ENCODE data around the gene SMIM7.
"Not testable (repeated sequence)": the region's sequence is repeated elsewhere in the genome, so short reads cannot be mapped to it uniquely, and the experiment has no call there.

The SMIM7 gene

DNA sequence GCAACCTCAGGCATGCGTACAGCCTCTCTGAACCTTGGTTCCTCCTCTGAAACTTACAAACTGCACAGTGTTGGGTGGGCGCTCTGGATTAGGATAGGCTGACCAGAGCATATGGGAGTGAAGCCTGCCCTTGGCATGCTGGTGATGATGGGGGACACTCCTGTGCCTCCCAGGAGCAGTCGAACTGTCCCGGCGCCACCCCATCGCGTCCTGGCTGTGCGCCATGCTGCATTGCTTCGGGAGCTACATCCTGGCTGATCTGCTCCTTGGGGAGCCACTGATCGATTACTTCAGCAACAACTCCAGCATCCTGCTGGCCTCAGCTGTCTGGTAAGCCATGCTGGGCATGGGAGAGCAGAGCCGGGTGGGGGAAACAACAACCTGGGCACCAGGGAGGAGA, 19.9 kb upstream of the SMIM7 start:
- TF ChIP-seq, protein P1, sequence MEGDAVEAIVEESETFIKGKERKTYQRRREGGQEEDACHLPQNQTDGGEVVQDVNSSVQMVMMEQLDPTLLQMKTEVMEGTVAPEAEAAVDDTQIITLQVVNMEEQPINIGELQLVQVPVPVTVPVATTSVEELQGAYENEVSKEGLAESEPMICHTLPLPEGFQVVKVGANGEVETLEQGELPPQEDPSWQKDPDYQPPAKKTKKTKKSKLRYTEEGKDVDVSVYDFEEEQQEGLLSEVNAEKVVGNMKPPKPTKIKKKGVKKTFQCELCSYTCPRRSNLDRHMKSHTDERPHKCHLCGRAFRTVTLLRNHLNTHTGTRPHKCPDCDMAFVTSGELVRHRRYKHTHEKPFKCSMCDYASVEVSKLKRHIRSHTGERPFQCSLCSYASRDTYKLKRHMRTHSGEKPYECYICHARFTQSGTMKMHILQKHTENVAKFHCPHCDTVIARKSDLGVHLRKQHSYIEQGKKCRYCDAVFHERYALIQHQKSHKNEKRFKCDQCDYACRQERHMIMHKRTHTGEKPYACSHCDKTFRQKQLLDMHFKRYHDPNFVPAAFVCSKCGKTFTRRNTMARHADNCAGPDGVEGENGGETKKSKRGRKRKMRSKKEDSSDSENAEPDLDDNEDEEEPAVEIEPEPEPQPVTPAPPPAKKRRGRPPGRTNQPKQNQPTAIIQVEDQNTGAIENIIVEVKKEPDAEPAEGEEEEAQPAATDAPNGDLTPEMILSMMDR (IDR thresholded peaks at IDR 0.05; ENCODE audit: extremely low read depth, missing control alignments), result no peak
- DNase-seq (ENCODE audit: low spot score), result no peak

DNA sequence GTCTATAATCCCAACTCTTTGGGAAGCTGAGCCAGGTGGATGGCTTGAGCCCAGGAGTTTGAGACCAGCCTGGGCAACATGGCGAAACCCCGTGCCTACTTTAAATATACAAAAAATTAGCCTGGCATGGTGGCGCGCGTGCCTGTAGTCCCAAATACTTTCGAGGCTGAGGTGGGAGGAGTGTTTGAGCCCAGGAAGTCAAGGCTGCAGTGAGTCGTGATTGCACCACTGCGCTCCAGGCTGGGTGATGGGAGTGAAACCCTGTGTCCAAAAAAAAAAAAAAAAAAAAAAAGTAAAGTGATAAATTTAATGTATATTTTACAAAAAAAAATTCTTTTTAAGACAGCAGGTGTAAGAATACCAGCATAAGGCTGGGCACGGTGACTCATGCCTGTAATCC, 18.6 kb upstream of the SMIM7 start:
- DNase-seq (ENCODE audit: low spot score), result no peak
- TF ChIP-seq, protein P1 (IDR thresholded peaks at IDR 0.05; ENCODE audit: extremely low read depth, missing control alignments), result no peak

DNA sequence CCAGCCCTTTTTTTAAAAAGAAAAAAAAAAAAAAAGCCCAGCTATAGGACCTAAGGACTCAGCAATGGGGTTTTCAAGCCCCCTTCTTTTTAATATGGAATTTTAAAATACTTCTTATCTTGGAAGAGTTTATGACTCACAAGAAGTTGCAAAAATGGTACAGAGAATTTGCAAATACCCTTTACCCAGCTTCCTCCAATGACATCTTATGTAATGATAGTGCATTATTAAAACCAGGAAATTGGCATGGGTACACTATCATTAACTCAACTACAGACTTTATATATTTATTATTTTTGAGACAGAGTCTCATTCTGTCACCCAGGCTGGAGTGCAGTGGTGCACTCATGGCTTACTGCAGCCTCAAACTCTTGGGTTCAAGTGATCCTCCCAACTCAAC, 17.1 kb upstream of the SMIM7 start:
- TF ChIP-seq, protein P1 (IDR thresholded peaks at IDR 0.05; ENCODE audit: extremely low read depth, missing control alignments), result no peak
- no peak for DNase-seq (ENCODE audit: low spot score)

DNA sequence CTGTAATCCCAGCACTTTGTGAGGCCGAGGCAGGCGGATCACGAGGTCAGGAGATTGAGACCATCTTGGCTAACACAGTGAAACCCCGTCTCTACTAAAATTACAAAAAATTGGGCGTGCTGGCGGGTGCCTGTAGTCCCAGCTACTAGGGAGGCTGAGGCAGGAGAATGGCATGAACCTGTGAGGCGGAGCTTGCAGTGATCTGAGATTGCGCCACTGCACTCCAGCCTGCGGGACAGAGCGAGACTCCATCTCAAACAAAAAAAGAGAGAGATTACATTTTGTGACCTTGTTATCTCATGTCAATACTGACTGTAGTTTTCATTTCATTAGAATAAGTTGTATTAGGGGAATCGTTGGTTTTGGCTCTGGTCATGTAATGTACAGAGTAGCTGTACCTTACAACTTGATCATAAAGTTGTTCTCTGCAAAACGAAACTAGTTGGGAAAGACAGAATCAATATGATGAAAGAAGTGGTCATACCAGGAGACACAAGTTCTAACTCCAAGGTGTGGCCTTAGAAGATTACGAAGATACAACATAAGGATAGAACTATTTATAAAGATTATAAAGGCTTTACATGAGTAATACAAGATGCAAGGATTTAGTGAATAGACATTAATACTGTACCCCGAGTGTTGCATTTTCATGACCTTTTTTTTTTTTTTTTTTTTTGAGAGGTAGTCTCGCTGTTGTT, 16.3 kb upstream of the SMIM7 start:
- TF ChIP-seq, protein P1 (IDR thresholded peaks at IDR 0.05; ENCODE audit: extremely low read depth, missing control alignments), result no peak

DNA sequence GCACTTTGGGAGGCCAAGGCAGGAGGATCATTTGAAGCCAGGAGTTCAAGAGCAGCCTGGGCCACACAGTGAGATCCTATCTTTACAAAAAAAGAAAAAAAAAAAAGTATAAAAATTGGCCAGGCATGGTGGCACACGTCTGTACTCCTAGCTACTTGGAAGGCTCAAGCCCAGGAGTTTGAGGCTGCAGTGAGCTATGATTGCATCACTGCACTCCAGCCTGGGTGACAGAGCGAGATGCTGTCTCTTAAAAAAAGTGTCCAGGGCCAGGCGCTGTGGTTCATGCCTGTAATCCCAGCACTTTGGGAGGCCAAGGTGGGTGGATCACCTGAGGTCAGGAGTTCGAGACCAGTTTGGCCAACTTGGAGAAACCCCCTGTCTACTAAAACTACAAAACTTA, 13.9 kb upstream of the SMIM7 start:
- not testable (repeated sequence) for DNase-seq (ENCODE audit: low spot score)

More for the DNA sequence above, 16.3 kb upstream of the SMIM7 start:
- DNase-seq (ENCODE audit: low spot score), result no peak

DNA sequence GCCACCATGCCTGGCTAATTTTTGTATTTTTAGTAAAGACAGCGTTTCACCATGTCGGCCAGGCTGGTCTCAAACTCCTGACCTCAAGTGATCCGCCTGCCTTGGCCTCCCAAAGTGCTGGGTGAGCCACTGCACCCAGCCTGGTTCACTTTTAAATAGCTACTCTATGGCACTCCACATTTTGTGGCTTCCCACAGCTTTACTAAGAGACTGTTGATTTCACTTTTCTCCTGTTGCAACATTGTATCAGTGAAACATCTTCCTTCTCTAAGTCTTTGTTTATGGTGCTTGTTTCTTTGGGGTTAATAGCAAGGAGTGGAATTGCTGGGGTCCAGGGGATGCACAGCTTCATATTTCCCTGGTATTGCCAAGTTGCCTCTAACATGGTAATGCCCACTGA, 13.3 kb upstream of the SMIM7 start:
- TF ChIP-seq, protein P1 (IDR thresholded peaks at IDR 0.05; ENCODE audit: extremely low read depth, missing control alignments), result no peak
- DNase-seq (ENCODE audit: low spot score), result no peak

DNA sequence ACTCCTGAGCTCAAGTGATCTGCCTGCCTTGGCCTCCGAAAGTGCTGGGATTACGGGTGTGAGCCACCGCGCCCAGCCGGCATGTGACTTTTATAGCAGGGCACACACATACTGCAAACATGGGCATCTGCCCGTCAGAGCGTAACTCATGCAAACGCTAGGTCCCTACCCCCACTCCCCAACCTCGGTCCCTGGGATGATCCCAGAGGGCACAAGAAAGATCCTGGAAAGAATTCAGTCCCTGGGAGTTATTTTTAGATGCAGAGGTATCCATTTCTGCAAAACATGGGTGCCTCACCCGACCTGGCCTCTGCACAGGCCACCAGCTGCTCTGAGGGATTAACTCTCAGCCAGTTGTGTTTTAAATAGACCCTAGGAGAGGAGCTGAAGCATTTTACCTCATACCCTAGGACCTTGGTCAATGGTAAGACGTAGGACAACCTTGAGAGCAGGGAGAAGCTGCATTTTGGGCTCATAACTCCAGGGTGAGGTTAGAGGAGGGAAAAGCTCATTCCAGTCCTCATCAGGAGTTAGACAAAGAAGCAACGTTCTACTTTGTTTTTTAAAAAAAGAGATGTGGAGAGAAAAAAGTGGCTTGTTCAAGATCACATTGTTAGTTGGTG, 11.8 kb upstream of the SMIM7 start:
- no peak for DNase-seq (ENCODE audit: low spot score)
- TF ChIP-seq, protein P1 (IDR thresholded peaks at IDR 0.05; ENCODE audit: extremely low read depth, missing control alignments), result no peak

DNA sequence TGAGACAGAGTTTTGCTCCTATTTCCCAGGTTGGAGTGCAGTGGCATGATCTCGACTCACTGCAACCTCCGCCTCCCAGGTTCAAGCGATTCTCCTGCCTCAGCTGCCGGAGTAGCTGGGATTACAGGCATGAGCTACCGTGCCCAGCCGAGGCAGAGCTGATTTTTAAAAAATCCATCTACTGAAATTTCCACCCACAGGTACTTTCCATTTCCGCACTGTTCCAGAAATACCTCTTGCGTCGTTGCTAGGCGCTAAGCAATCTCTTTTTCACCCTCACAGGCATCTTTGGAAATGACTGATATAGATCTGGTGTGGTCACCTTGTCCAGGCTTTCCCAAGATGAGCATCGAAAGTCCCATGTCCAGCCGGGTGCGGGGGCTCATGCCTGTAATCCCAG, 10.3 kb upstream of the SMIM7 start:
- TF ChIP-seq, protein P1 (IDR thresholded peaks at IDR 0.05; ENCODE audit: extremely low read depth, missing control alignments), result no peak
- no peak for DNase-seq (ENCODE audit: low spot score)

DNA sequence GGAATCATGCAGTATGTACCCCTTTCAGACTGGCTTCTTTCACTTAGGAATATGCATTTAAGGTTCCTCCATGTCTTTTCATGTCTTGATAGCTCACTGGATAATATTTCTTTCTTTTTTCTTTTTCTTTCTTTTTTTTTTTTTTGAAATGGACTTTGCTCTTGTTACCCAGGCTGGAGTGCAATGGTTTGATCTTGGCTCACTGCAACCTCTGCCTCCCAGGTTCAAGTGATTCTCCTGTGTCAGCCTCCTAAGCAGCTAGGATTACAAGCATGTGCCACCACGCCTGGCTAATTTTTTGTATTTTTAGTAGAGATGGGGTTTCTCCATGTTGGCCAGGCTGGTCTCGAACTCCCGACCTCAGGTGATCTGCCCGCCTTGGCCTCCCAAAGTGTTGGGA, 8.8 kb upstream of the SMIM7 start:
- not testable (repeated sequence) for DNase-seq (ENCODE audit: low spot score)

Data from GM20000 (cell line).